ENCODE data around the gene THSD7A. TPM values are rescaled to one million over a fixed set of nuclear protein-coding genes. Genes with fewer than 3 reads are reported as not detected.

Gene THSD7A
- total RNA-seq, 4 donors from 2014 or later, result 16.2 to 36.4 (median 21.5) TPM

- H3K27ac ChIP-seq, result no peak overlapping the region
- no peak for TF ChIP-seq CTCF (IDR thresholded peaks at IDR 0.05)
- TF ChIP-seq POLR2A (IDR thresholded peaks at IDR 0.05), result no peak
- no peaks in the 10 kb centered on the region for H3K36me3 ChIP-seq
- no peaks in the 10 kb centered on the region for H3K4me1 ChIP-seq
- no peak overlapping the region for H3K4me3 ChIP-seq
- H3K27me3 ChIP-seq, result no peaks in the 10 kb centered on the region
- intact Hi-C loops (cut with DNase I; ENCODE audit: low total_unique reads), result no loop called here
- no peaks in the 10 kb centered on the region for H3K9me3 ChIP-seq
- DNase-seq, result no peak
These were observed 125.1 kb downstream of the THSD7A start for GRCh38 chr7:11706666-11707605.

GRCh38 chr7:11703829-11704228, 128.2 kb downstream of the THSD7A start:
- intact Hi-C loops (cut with DNase I; ENCODE audit: low total_unique reads), result no loop called here
- Histone ChIP-seq H3K27me3 (no peaks in the 10 kb centered on the region), H3K9me3 (no peaks in the 10 kb centered on the region), H3K36me3 (no peaks in the 10 kb centered on the region), H3K27ac (no peak overlapping the region), H3K4me1 (no peaks in the 10 kb centered on the region), H3K4me3 (no peak overlapping the region)
- TF ChIP-seq POLR2A (IDR thresholded peaks at IDR 0.05) (no peak), CTCF (IDR thresholded peaks at IDR 0.05) (no peak)
- DNase-seq, result no peak

GRCh38 chr7:11702938-11703337, 129.1 kb downstream of the THSD7A start:
- intact Hi-C loops (cut with DNase I; ENCODE audit: low total_unique reads), result no loop called here

GRCh38 chr7:11701829-11702560, 130.0 kb downstream of the THSD7A start:
- no peak overlapping the region for H3K4me3 ChIP-seq
- TF ChIP-seq CTCF (IDR thresholded peaks at IDR 0.05), result no peak
- TF ChIP-seq POLR2A (IDR thresholded peaks at IDR 0.05), result no peak

More at GRCh38 chr7:11702938-11703337, 129.1 kb downstream of the THSD7A start:
- no peak overlapping the region for H3K4me3 ChIP-seq
- H3K9me3 ChIP-seq, result no peaks in the 10 kb centered on the region
- H3K27me3 ChIP-seq, result no peaks in the 10 kb centered on the region
- no peaks in the 10 kb centered on the region for H3K36me3 ChIP-seq
- DNase-seq, result peak; percentile 17 to 25
- TF ChIP-seq CTCF (IDR thresholded peaks at IDR 0.05) (no peak), POLR2A (IDR thresholded peaks at IDR 0.05) (no peak)
- no peaks in the 10 kb centered on the region for H3K4me1 ChIP-seq
- H3K27ac ChIP-seq, result no peak overlapping the region

GRCh38 chr7:11699666-11700065, 132.3 kb downstream of the THSD7A start:
- DNase-seq, result no peak

More at GRCh38 chr7:11701829-11702560, 130.0 kb downstream of the THSD7A start:
- H3K27ac ChIP-seq, result no peak overlapping the region
- no peaks in the 10 kb centered on the region for H3K27me3 ChIP-seq
- no peaks in the 10 kb centered on the region for H3K9me3 ChIP-seq
- intact Hi-C loops (cut with DNase I; ENCODE audit: low total_unique reads), result no loop called here
- no peaks in the 10 kb centered on the region for H3K4me1 ChIP-seq
- no peak for DNase-seq
- H3K36me3 ChIP-seq, result no peaks in the 10 kb centered on the region

More at GRCh38 chr7:11699666-11700065, 132.3 kb downstream of the THSD7A start:
- no peaks in the 10 kb centered on the region for H3K9me3 ChIP-seq
- H3K4me1 ChIP-seq, result no peaks in the 10 kb centered on the region
- H3K36me3 ChIP-seq, result no peaks in the 10 kb centered on the region
- H3K4me3 ChIP-seq, result no peak overlapping the region
- intact Hi-C loops (cut with DNase I; ENCODE audit: low total_unique reads), result no loop called here
- no peaks in the 10 kb centered on the region for H3K27me3 ChIP-seq
- TF ChIP-seq CTCF (IDR thresholded peaks at IDR 0.05), result no peak
- TF ChIP-seq POLR2A (IDR thresholded peaks at IDR 0.05), result no peak
- no peak overlapping the region for H3K27ac ChIP-seq
